A549 treated with CORT108297 at 1 μM for 4 hours (cell line): ENCODE measurements around the gene TEX261. TPM values are rescaled to one million over a fixed set of nuclear protein-coding genes. Genes with fewer than 3 reads are reported as not detected.

Experiments
- total RNA-seq: library from RNA; stranded (reverse); fragments of 200-300 nt; extraction: Qiagen RNA extraction; gene quantifications from 5 replicates; pipeline ENCODE4 v1.2.3, GENCODE V29; 2022

TEX261 gene
- total RNA-seq = 74.9 to 85.9 TPM (median 81.9 TPM) in 5 replicates

GRCh38 chr2:70994699-70995425, at the start of gene TEX261:
TEX261 (minus strand) TSS chr2:70994873; CDS start chr2:70994757, 116 bp downstream.

GRCh38 chr2:70978341-70979179, 16.1 kb downstream of the TEX261 start, which contains the start of gene ANKRD53:
ANKRD53 (plus strand) TSS chr2:70978630; CDS start chr2:70978646, 16 bp downstream.

Other genes starting within 250 kb of the TEX261 start
- gene ADD2, start 226.7 kb downstream of the TEX261 start, total RNA-seq = 18.0 to 29.0 TPM (median 26.1 TPM) in 5 replicates
- not detected in 5 replicates for gene FIGLA, start 204.2 kb downstream of the TEX261 start, total RNA-seq
- gene CLEC4F, start 174.3 kb downstream of the TEX261 start, total RNA-seq = not detected in 5 replicates
- gene CD207, start 159.1 kb downstream of the TEX261 start, total RNA-seq = 0.07 TPM in 1 of 5 replicates, not detected in the others
- 3.1 to 6.0 TPM (median 5.2 TPM) in 5 replicates for gene VAX2, start 94.3 kb downstream of the TEX261 start, total RNA-seq
- 1.5 to 2.6 TPM (median 2.4 TPM) in 5 replicates for gene ATP6V1B1, start 59.0 kb downstream of the TEX261 start, total RNA-seq
- 0.05 to 0.11 TPM in 2 of 5 replicates, not detected in the others for gene ANKRD53, start 16.2 kb downstream of the TEX261 start, total RNA-seq
- gene NAGK, start 73.8 kb upstream of the TEX261 start, total RNA-seq = 60.4 to 86.3 TPM (median 80.6 TPM) in 5 replicates
- 10.8 to 12.2 TPM (median 12.1 TPM) in 5 replicates for gene MCEE, start 135.4 kb upstream of the TEX261 start, total RNA-seq
- gene MPHOSPH10, start 135.8 kb upstream of the TEX261 start, total RNA-seq = 36.9 to 51.5 TPM (median 38.8 TPM) in 5 replicates
- gene PAIP2B, start 232.2 kb upstream of the TEX261 start, total RNA-seq = 0.25 to 0.35 TPM (median 0.27 TPM) in 5 replicates